NCI-H1092 treated with DMSO at 0.1 percent for 48 hours (cell line): Measurements from ENCODE around the gene ORM2.

Source experiments
- DNase-seq: peaks from one replicate; lab custom pipeline; 2025; lab: John Stamatoyannopoulos, UW

Gene ORM2

DNA sequence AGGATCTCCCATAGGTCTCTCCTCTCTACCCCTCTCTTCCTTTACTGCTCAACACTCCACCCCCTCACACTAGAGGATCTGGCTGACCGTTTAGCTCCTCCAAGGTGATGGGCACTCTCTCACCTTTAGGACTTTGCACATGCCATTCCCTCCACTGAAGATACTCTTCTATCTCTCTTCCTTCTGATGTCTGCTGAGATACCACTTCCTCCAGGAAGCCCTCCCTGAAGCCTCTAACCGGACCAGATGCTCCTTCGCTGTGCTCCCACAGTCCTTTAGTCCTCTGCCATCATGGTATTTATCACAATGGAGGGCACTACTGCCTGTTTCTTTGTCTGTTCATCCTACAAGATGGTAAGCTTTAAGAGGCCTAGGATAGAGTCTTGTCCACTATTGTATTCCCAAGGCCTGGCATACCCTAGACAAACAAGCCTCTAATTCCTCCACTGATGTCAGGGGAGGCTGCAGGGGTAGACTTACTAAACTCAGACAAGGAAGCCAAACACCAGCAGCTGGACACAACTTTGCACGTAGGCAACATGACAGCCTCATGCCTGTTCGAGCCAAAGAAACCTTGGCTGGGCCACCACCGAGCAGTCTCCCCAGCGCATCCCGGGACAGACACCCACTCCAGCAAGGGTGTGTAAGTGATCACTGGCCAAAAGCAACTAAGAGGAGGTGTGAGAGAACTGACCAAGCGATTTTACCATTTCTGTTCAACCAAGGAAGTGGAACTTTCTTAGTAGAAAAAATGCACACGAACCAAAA lies 20.2 kb downstream of the ORM2 start:
- DNase-seq = no peak

DNA sequence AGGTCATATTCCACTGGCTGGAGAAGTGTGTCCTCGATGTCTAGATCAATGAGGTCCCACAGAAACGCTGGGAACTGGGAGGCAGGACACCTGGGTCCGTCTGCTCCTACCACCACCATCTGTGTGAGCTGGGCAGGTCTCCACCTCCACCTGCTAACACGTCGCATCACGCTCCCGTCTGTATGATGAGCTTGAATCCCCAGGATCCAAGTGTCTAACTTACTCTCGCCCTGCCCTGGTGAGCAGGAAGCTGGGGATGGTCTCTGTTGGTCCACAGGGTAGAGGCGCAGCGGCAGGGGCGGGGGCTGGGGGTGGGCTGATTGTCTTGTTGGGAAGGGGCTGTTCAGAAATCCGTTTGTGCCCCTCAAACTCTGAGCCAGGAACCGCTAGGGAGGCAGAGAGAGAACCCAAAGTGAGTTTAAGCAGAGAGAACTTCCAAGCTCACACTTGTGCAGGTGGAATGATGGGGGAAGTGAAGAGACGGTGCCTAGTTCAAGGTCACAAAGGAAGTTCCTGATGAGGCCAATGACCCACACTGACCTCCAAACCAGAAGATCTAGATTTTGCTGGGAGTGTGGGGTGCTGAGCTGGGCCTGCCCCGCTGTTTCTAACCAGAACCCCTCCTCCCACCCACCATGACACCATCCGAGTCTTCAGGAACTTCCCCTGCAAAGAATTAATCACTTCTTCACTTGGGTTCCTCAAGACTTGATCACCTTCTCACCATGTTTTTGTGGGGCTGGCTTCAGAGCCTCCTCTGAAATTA lies 21.1 kb downstream of the ORM2 start:
- no peak for DNase-seq

DNA sequence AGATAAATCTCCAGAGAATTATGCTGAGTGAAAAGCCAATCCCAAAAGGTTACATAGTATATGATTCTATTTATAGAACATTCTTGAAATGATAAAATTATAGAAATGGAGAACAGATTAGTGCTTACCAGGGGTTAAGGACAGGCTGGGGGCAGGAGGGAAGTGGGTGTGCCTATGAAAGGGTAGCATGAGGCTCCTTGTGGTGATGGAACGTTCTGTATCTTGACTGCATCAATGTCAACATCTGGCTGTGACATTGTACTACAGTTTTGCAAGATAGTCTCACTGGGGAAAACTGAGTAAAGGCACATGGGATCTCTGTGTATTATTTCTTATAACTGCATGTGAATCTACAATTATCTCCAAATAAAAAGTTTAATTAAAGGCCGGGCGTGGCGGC lies 22.3 kb downstream of the ORM2 start:
- no peak for DNase-seq

DNA sequence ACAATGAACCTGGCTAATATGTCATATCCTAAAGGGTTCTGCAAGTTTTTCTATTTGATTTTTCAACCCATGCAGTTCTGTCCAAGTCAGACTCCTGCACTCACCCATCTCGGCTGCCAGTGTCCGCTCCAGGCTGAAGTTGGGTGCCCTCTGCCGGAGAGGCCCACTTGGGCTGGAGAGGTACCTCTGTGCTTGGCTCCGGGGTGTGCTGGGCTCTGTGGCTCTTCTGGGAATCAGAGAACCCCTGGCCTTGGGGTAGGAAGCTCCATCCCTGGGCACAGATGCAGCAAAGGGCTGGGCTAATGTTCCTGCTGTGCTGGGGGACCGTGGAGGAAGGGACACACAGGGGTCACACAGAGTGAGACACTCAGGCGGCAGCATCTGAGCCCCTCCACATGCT lies 26.2 kb downstream of the ORM2 start:
- DNase-seq = no peak

DNA sequence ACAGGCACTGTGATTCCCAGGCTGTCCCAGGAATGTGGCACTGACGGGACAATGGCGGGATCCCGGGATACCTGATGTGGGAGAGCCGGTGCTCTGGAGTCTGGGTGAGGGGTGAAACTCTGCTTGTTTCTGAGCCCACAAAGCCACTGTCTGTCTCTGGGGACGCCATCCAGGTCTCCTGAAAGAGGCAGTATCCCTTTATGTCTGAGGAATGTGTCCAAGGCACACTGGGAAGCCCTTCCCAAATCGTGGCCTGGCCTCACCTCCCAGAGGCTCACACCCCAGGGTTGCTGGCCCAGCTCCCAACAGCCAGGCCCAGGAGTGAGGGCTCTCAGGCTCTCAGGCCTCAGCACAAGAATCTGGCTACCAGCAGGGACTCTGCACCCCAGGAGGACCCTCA lies 27.1 kb downstream of the ORM2 start:
- DNase-seq = no peak

DNA sequence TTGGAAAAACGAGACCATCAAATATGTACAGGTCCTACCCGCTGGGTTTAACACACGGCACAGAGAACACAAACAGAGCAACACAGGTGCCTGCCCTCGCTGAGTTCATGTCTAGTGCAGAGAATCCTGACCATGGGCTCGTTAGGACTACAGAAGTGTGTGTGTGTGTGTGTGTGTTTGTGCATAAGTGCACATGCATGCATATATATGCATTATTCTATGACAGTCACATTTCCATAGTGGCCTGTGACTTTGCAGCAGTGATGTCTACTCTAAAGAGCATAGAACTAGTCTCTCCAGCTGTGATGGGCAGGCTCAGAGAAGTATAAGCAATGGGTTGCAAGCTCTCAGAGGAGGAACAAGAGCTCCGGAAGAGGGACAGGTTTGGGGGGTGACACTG lies 27.7 kb downstream of the ORM2 start:
- DNase-seq = no peak

DNA sequence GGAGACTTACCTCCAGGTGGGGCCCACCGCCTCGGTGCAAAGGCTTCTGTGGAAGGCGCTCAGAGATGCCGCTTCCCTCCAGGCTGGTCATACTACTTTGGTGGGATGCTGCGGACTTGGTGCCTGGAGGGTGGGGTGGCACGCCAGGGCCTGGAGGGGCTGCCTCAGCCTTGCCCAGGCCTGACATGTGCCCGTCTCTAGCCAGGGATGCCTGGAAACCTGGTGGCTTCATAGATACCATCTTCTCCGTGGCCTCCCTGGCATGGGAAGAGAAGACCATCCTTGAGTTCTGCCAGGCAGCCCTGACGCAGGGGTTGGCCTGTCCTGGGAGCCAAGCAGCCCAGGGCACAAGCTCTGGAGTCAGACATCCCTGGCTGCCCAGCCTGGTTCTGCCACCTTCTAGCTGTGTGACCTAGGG lies 28.3 kb downstream of the ORM2 start:
- no peak for DNase-seq

DNA sequence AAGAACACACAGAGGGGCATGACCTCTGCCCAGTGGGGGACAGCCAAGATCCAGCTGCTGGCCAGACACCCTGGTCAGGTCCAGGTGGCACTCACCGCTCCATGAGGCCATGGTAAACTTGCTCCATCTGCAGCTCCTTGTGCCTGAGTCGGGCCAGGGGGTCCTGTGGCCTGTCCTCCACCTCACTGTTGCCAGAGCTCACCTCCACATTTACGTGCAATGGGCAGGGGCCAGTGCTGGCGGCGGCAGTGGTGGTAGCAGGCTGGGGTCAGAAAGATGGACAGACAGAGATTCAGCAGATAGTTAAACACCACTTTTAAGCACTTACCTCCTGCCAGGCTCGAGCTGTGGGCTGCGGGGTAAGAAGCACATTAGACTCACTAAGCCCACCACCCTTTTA lies 30.1 kb downstream of the ORM2 start:
- no peak for DNase-seq

DNA sequence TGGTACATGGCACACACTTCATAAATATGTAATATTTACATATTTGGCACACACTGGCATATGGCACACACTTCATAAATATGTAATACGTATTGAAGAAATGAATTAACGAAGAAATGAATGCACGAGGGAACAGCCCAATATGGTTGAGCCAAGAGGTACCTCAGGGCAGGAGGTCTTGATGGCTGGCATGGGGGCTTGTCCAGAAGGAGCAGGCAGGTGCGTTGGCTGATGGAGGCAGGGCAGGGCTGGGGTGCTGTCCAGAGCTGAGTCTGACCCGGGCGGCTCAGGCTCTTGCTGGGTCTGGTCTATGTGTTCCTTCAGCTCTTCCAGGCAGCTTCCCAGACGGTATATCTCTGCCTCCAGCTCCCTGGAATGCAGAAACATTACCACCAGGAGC lies 31.9 kb downstream of the ORM2 start:
- no peak for DNase-seq

DNA sequence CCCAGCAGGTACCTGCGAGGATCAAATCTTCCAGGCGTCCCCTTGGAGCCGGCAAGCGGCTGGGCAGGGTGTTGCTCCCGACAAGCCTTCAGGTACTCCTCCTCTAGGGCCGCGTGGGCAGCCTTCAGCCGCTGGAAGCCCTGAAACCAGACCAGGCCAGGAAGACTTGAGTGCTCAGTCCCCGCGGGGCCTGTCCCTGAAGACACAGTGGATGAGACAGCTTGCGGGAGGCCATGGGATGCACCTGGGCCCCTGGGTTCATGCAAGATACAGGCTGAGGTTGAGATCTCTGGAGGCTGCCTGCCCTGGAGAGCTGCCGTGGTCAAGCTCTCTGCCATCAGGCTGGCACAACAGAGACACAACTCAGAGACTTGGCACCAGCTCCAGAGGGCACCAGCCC lies 32.7 kb downstream of the ORM2 start:
- no peak for DNase-seq

DNA sequence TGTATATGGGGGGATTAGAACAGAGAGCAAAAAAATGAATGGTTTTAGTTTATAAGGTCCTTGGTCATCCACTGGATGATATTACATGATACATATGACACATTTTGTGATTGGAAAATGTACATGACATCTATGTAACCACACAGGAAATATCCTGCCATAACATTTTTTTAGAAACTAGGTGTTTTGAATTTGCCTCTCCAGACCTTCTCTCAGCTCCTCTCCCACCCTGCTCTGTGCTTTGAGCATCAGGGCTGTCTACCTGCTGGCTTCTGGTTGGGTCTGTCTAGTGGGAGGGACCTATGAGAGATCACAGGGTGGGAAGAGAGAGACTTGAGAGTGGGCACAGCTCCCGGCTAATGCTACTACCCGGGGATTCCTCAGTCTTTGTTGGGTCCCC lies 33.8 kb downstream of the ORM2 start:
- DNase-seq = no peak

DNA sequence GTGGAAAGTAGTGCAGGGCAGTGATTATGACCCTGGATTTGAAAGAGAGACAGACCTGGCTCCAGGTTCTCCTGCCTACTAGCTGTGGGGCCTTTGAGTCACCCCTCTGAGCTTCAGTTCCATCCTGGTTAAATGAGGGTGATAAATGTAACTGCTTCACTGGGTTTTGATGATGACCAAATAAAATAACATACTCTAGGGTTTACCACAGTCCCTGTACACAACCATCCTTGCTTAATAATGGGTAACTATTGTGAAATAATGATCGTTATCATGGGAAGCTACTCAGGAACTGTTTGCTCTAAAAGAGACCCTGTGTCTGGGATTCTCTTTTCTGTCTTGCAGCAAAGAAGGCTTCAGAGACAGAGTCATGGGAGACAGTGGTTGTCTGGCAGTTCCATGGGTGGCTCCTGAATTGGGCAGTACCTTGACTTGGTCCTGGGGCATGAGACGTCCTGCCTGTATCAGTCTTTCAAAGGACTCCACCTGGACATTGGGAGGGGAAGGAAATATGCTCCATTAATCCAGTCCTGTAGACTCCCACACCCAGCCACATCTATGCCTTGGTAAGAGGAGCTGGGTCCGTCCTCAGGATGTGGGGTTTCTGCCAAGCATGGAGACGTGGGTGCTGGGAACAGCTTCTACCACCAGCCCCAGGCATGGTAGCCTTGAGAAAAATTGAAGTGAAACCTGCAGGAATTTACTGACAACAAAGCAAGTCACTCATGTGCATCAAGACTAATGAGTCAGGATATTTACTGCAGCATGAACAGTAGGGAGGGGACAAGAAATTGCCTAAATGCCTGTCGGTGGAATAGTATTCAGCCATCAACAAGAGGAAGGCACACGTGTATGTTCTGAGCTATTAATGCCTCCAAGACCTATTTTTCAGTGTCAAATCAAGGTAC lies 34.7 kb downstream of the ORM2 start:
- no peak for DNase-seq

DNA sequence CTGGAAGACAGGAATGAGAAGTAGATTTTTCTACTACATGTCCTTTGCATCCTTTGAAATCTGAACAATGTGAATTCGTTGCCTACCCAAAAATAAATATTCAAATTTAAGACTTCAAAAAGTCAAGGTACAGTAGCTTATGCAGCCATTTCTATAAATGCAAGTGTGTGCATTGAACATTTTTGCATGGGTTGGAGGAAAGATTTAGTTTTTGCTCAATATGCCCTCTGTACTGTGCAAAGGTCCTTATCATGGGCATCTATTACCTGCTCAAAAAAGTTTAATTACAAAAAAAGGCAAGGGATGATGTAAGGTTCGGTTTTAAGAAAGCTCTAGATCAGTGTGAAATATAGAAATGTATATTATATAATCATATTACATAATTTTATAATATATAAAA lies 35.5 kb downstream of the ORM2 start:
- DNase-seq = no peak

DNA sequence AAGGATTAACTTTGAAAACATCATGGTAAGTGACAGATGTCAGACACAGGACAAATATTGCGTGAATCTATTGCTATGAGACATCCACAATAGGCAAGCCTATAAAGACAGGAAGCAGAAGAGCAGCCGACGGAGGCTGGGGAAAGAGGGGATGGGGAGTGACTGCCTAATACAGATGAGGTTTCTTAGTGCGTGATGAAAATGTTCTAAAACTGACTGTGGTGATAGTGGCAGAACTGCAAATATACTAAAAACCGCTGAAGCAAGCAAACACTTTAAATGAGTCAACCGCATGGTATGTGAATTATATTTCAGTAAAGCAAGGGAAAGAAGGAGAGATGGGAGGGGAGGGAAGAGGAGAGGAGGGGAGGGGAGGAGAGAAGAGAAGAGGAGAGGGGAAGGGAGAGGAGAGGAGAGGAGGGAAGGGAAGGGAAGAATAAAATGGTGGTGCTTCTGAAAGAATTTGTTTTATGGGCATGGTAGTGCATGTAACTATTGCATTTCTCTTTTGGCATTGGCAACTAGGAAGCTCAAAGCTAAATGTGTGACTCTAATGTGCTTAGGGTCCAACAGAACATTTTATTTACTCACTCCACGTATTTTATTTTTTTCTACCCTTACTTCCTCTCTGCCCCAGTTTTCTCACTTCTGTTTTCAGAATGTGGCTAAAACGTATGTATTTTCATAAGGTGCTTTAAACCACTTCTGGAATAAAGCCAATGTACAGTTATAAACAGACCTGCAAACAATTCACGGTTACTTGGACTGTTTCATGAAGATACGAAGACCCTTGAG lies 36.9 kb downstream of the ORM2 start:
- no peak for DNase-seq

DNA sequence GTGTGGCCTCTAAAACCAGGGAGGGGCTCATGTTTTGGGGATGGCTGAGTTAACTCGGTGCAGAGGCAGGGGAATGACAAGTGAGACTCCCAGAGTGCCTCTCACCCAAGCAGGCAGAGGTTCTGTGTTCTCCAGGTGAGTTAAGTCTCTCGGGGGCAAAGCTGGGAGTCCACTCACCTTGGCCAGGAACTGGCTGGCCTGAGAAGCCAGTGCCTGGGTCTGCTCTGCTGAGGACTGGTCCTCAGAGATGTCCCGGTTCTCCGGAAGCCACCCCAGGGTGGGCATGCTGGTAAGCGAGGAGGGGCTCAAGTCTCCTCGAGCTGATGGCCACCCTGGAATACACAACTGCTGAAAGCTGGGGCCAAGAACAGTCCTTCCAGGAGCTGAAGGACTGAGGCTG lies 37.7 kb downstream of the ORM2 start:
- DNase-seq = no peak

DNA sequence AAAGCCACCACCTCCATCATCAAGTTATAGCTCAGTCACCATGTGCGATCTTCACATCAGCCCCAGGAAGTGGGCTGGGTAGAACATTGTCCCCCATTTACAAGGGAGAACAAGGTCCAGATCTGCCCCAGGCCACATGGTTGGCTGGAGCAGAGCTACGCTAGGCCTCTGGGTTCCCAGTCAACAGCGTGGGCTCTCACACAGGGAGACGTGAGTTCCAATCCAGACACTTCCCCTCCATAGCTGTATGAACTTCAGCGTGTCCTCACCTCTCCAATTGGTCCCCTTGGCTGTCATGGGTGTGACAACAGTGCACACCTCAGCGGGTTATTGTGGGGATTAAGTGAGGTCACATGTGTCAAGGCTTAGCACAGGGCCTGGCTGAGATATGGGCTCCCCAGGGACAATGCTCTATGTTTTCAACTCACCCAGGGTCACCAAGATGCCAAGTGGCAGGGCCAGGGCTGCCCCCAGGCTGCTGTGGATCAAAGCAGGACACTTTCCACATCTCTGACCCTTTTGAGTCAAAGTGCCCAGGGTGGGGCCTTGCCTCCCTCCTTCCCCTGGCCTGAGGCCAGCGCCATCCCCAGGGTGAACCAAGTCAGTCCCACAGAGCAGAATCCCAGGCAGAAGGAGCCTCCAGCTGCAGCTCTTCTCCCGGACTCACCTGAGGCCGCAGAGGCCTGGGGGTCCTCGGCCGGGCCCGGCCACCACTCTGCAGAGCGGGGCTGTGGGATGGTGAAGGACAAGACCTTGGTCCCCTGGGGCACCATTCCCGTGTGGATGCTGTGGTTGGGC lies 38.3 kb downstream of the ORM2 start:
- no peak for DNase-seq

DNA sequence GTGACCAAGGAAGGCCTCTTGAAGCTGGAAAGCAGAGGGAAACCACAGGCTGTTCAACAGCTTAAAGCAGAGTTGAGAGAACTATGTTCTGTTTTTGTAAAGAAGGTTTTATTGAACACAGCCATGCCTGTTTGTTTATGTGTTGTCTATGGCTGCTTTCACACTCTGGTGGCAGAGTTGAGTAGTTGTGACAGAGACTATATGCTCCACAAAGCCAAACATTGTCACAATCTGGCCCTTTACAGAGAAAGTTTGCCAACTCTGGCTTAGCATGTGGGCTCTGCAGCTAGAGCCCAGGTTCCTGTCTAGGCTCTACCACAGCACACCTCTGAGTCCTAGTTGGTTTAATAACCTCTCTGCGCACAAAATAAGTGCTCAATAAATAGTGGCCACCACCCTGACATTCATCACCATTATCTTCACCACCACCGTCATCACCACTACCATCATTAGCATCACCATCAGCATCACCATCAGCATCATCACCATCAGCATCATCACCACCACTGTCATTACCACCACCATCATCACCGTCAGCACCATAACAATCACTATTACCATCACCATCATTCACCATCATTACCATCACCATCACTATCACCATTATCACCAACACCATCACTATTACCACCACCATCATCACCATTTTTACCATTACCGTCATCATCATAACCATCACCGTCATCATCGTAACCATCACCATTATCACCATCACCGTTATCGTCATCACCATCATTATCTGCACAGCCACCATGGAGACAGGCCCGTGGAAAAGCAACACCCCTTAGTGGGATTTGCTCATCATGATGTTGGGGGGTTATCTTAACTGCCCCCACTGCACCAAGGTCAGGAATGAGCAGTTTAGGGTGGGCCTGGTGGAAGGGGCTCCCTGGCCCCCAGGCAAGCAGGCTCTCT lies 39.8 kb downstream of the ORM2 start:
- DNase-seq = no peak

DNA sequence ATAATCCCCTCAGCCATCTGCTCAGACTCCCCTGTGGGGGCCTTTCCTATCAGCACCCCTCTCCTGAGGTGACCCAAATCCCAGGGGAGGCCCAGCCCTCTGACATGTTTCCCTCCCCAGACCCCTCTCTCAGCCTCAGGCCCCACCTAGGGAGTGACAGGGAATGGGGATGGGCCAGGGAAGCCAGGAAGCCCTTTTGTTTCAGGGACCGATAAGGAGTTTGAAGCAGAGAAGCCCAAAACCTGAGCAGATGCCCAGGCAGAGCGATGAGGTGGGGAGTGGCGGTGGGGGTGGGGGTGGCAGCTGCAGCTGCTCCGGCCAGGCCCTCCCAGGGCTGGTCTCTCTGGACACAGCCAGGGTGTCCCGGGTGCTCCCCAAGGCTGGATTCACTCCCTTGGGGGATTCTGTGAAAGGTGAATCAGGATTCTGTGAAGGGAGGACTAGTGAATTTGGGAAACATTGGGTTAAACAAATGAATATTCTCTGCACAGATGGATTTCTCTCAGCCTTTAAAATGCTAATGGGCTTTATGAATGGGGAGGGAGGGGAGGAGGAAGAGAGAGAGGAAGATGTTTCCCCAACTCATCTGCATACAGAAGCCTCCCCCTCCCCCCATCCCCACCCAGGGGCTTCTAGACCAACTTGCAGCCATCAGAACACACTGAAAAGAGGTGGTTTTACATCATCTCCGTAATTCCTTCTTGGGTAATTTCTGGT lies 40.7 kb downstream of the ORM2 start:
- DNase-seq = no peak

DNA sequence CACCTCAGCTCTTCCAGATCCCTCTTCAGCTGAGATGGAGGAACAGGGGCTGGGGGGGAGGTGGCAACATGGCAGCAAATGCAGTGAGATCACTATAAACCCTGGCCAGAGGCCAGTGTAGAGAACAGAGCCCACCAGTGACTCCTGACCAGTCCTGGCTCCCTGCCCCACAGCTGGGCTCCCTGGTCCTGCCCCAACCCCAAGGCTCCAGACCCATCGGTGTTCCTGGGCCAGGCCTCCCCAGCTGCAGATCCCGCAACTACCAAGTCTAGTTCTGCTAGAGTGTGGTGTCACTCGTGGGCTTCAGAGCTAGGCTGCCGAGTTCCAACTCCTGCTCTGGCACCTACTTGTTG lies 41.3 kb downstream of the ORM2 start:
- DNase-seq = no peak
